Neural progenitor cell (in vitro differentiated cells): ENCODE data around the gene OPN1SW.

Experiments
- CTCF ChIP-seq: fragments of 200-600 bp; sonication (generic); IDR thresholded peaks from 2 replicates; pipeline ENCODE4 v1.5.1; 2017; ENCODE audit warnings: antibody characterized with exemption, mild to moderate bottlenecking
- EZH2 ChIP-seq: fragments of 200-600 bp; sonication (generic); IDR thresholded peaks from 2 replicates; pipeline ENCODE4 v1.6.1; 2017; ENCODE audit warnings: antibody characterized with exemption, mild to moderate bottlenecking, moderate library complexity
- EZH2phosphoT487 ChIP-seq: fragments of 200-600 bp; sonication (generic); IDR thresholded peaks from 2 replicates; pipeline ENCODE4 v1.6.1; 2017; ENCODE audit warnings: antibody characterized with exemption

- TF ChIP-seq CTCF: no peak
- no peak for TF ChIP-seq EZH2
- no peak for TF ChIP-seq EZH2phosphoT487
These were observed 25.0 kb upstream of the OPN1SW start for GRCh38 chr7:128800567-128800966.
